ENCODE results near the gene MS4A8. TPM values are rescaled to one million over a fixed set of nuclear protein-coding genes. Genes with fewer than 3 reads are reported as not detected.
"Not testable (repeated sequence)": the region's sequence is repeated elsewhere in the genome, so short reads cannot be mapped to it uniquely, and the experiment has no call there.

Gene MS4A8
- total RNA-seq, 1 experiment from 2014 or later, result not detected

DNA sequence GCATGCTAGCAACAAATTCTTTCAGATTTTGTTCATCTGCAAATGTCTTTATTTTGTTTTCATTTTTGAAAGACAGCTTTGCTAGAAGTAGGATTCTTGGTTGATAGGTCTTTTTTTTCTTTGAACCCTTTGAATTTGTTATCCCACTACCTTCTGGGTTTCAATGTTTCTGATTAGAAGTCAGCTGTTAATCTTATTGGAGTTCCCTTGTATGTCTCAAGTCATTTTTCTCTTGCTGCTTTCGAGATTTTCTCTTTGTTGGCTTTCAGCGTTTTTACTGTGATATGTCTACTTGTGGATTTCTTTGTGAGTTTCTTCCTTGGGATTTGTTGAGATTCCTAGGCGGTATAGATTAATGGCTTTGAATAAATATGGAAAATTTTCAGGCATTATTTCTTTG is 27.2 kb upstream of the MS4A8 start:
- no peak overlapping the region for H4K8ac ChIP-seq (replicated peaks; ENCODE audit: insufficient read length, low read depth, low read length)
- Mint-ChIP-seq H3K36me3 (ENCODE audit: insufficient read depth in 1 of 3, low read depth in 3 of 3) (peaks cover 2 to 12% (median 9%) of the 10 kb centered on the region in 3 experiments; a peak in 5 of 7 replicates), H3K4me1 (no peaks in the 10 kb centered on the region), H3K27me3 (ENCODE audit: low read depth) (no peaks in the 10 kb centered on the region; the same call in 1 of the 2 replicates), H3K4me3 (no peak overlapping the region), H3K27ac (no peak overlapping the region), H3K9me3 (peaks cover 26 to 29% of the 10 kb centered on the region in 2 experiments)
- no peak overlapping the region for H2BK15ac ChIP-seq (ENCODE audit: low read depth, low read length)
- H3K23ac ChIP-seq (ENCODE audit: insufficient read length, low read depth, low read length), result no peak overlapping the region
- WGBS (ENCODE audit: extremely low coverage, insufficient read length, low lambda C conversion rate), result no CpG with 5 or more reads among the region's 3 CpGs
- no peak overlapping the region for H3K4ac ChIP-seq (ENCODE audit: low read depth, low read length)
- H3K23me2 ChIP-seq (ENCODE audit: insufficient read length, low read depth, low read length, poor library complexity, severe bottlenecking), result no peaks in the 10 kb centered on the region
- no peak overlapping the region for H3K14ac ChIP-seq (ENCODE audit: insufficient read depth, low read length)
- H2AK5ac ChIP-seq (ENCODE audit: insufficient read length, low read length), result no peak overlapping the region
- H2BK5ac ChIP-seq (ENCODE audit: insufficient read length, low read length), result no peak overlapping the region
- H2BK120ac ChIP-seq (ENCODE audit: low read depth, low read length, poor library complexity, severe bottlenecking), result no peak overlapping the region
- TF ChIP-seq CTCF (conservative IDR thresholded peaks at IDR 0.05), result no peak
- no peak overlapping the region for H3K9ac ChIP-seq (ENCODE audit: extremely low read depth, insufficient read length, low read length)
- no peak overlapping the region for H3K56ac ChIP-seq (ENCODE audit: insufficient read length, low read depth, low read length)
- H3K27ac ChIP-seq (ENCODE audit: insufficient read length, low read depth, low read length), result no peak overlapping the region
- H3K27me3 ChIP-seq (ENCODE audit: insufficient read depth, low read length), result no peaks in the 10 kb centered on the region
- H3K18ac ChIP-seq (ENCODE audit: insufficient read length, low read depth, low read length), result no peak overlapping the region
- no peak overlapping the region for H2AFZ ChIP-seq (ENCODE audit: low read length)
- H3K4me2 ChIP-seq (ENCODE audit: insufficient read depth, insufficient read length, low read length), result no peak overlapping the region
- H2BK12ac ChIP-seq (ENCODE audit: insufficient read length, low read depth, low read length), result no peak overlapping the region
- H3K79me2 ChIP-seq (ENCODE audit: insufficient read depth, low read length), result no peaks in the 10 kb centered on the region
- H4K5ac ChIP-seq (ENCODE audit: insufficient read length, low read depth, low read length), result no peak overlapping the region
- peaks cover 8% of the 10 kb centered on the region for H3K9me3 ChIP-seq (ENCODE audit: control insufficient read depth, low read depth, low read length)
- DNase-seq, result no peak
- H4K20me1 ChIP-seq (ENCODE audit: control insufficient read depth, insufficient read depth, insufficient read length), result no peaks in the 10 kb centered on the region
- H3T11ph ChIP-seq (ENCODE audit: low read length), result no peak overlapping the region
- H2BK20ac ChIP-seq (ENCODE audit: low read depth, low read length, poor library complexity, severe bottlenecking), result no peak overlapping the region
- H4K91ac ChIP-seq (ENCODE audit: insufficient read length, low read depth, low read length), result no peak overlapping the region
- no peaks in the 10 kb centered on the region for H3K4me1 ChIP-seq (ENCODE audit: insufficient read depth, low read length)
- no peaks in the 10 kb centered on the region for H3K79me1 ChIP-seq (ENCODE audit: insufficient read depth, low read depth, low read length, poor library complexity, severe bottlenecking)

DNA sequence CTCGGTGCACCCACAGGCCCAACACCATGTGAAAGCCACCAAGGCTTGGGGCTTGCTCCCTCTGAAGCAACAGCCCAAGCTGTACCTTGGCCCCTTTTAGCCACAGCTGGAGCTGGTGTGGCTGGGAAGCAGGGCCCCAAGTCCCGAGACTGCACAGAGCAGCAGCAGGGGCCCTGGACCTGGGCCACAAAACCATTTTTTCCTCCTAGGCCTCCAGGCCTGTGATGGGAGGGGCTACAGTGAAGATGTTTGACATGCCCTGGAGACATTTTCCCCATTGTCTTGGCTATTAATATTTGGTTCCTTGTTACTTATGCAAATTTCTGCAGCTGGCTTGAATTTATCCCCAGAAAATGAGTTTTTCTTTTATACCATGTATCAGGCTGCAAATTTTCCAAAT is 21.2 kb upstream of the MS4A8 start:
- peaks cover 54 to 56% of the 10 kb centered on the region in 2 experiments for H3K9me3 Mint-ChIP-seq
- H3T11ph ChIP-seq (ENCODE audit: low read length); H2AFZ ChIP-seq (ENCODE audit: low read length); H3K27me3 Mint-ChIP-seq (ENCODE audit: low read depth); DNase-seq; H4K8ac ChIP-seq (replicated peaks; ENCODE audit: insufficient read length, low read depth, low read length); H3K27ac ChIP-seq (ENCODE audit: insufficient read length, low read depth, low read length); H3K18ac ChIP-seq (ENCODE audit: insufficient read length, low read depth, low read length); H2BK5ac ChIP-seq (ENCODE audit: insufficient read length, low read length); H3K4me1 ChIP-seq (ENCODE audit: insufficient read depth, low read length); H3K23ac ChIP-seq (ENCODE audit: insufficient read length, low read depth, low read length); H4K91ac ChIP-seq (ENCODE audit: insufficient read length, low read depth, low read length); H3K79me1 ChIP-seq (ENCODE audit: insufficient read depth, low read depth, low read length, poor library complexity, severe bottlenecking); H3K79me2 ChIP-seq (ENCODE audit: insufficient read depth, low read length); H3K56ac ChIP-seq (ENCODE audit: insufficient read length, low read depth, low read length); H2BK20ac ChIP-seq (ENCODE audit: low read depth, low read length, poor library complexity, severe bottlenecking); H4K5ac ChIP-seq (ENCODE audit: insufficient read length, low read depth, low read length); H3K4me1 Mint-ChIP-seq; H4K20me1 ChIP-seq (ENCODE audit: control insufficient read depth, insufficient read depth, insufficient read length); H2AK5ac ChIP-seq (ENCODE audit: insufficient read length, low read length); H3K14ac ChIP-seq (ENCODE audit: insufficient read depth, low read length); H3K27me3 ChIP-seq (ENCODE audit: insufficient read depth, low read length); H2BK15ac ChIP-seq (ENCODE audit: low read depth, low read length); H3K27ac Mint-ChIP-seq; H3K4ac ChIP-seq (ENCODE audit: low read depth, low read length); H2BK120ac ChIP-seq (ENCODE audit: low read depth, low read length, poor library complexity, severe bottlenecking); H2BK12ac ChIP-seq (ENCODE audit: insufficient read length, low read depth, low read length); H3K23me2 ChIP-seq (ENCODE audit: insufficient read length, low read depth, low read length, poor library complexity, severe bottlenecking); H3K4me2 ChIP-seq (ENCODE audit: insufficient read depth, insufficient read length, low read length); H3K4me3 Mint-ChIP-seq; H3K9ac ChIP-seq (ENCODE audit: extremely low read depth, insufficient read length, low read length): not testable (repeated sequence)
- WGBS (ENCODE audit: extremely low coverage, insufficient read length, low lambda C conversion rate), result no CpG with 5 or more reads among the region's 2 CpGs
- H3K36me3 Mint-ChIP-seq (ENCODE audit: insufficient read depth in 1 of 3, low read depth in 3 of 3), result peaks cover 11 to 28% (median 25%) of the 10 kb centered on the region in 3 experiments
- H3K9me3 ChIP-seq (ENCODE audit: control insufficient read depth, low read depth, low read length), result peaks cover 14% of the 10 kb centered on the region
